NOMO-1 (cell line): ENCODE measurements around the gene CRY1.
"Not testable (repeated sequence)": the region's sequence is repeated elsewhere in the genome, so short reads cannot be mapped to it uniquely, and the experiment has no call there.

Experiments
- DNase-seq, 2 experiments: peaks; one replicate each; lab custom pipeline; 2025; ENCODE audit not compliant: unreplicated experiment in 2 of 2; lab: John Stamatoyannopoulos, UW

CRY1 gene

GRCh38 chr12:107108995-107109508 is 15.7 kb upstream of the CRY1 start:
- DNase-seq, result peak; percentile 46 to 72

- not testable (repeated sequence) for DNase-seq
Observed at GRCh38 chr12:107108366-107108765, 15.0 kb upstream of the CRY1 start.

GRCh38 chr12:107107381-107107780 is 14.0 kb upstream of the CRY1 start:
- no peak for DNase-seq

GRCh38 chr12:107106241-107107025 is 13.1 kb upstream of the CRY1 start:
- no peak for DNase-seq

- no peak for DNase-seq
Observed at GRCh38 chr12:107105410-107105703, 12.0 kb upstream of the CRY1 start.

- DNase-seq, result no peak
Observed at GRCh38 chr12:107103516-107103915, 10.2 kb upstream of the CRY1 start.

- no peak for DNase-seq
Observed at GRCh38 chr12:107103097-107103496, 9.7 kb upstream of the CRY1 start.

- DNase-seq, result no peak
Observed at GRCh38 chr12:107102294-107102693, 8.9 kb upstream of the CRY1 start.

- DNase-seq, result no peak
Observed at GRCh38 chr12:107101651-107102050, 8.3 kb upstream of the CRY1 start.

- DNase-seq, result no peak
Observed at GRCh38 chr12:107099917-107100316, 6.6 kb upstream of the CRY1 start.

GRCh38 chr12:107096571-107096970 is 3.2 kb upstream of the CRY1 start:
- DNase-seq, result no peak

GRCh38 chr12:107094183-107094448 is 767 bp upstream of the CRY1 start:
- no peak for DNase-seq

- DNase-seq, result peak in 1 of 2 experiments; percentile 47
Observed at GRCh38 chr12:107092669-107093416, 506 bp downstream of the CRY1 start.

- DNase-seq, result peak; percentile 41 to 81
Observed at GRCh38 chr12:107091989-107092641, 1.2 kb downstream of the CRY1 start.

- no peak for DNase-seq
Observed at GRCh38 chr12:107091381-107091780, 2.0 kb downstream of the CRY1 start.

GRCh38 chr12:107090711-107091110 is 2.6 kb downstream of the CRY1 start:
- DNase-seq, result no peak

- no peak for DNase-seq
Observed at GRCh38 chr12:107088912-107089311, 4.4 kb downstream of the CRY1 start.

GRCh38 chr12:107086314-107086713 is 7.0 kb downstream of the CRY1 start:
- DNase-seq, result no peak

GRCh38 chr12:107081778-107082177 is 11.6 kb downstream of the CRY1 start:
- no peak for DNase-seq

- DNase-seq, result peak in 1 of 2 experiments; percentile 2
Observed at GRCh38 chr12:107080299-107080698, 13.1 kb downstream of the CRY1 start.

- no peak for DNase-seq
Observed at GRCh38 chr12:107079172-107080011, 14.0 kb downstream of the CRY1 start.
